AG08395 (cell line): ENCODE results near the gene ZNF451.
"Not testable (repeated sequence)": the region's sequence is repeated elsewhere in the genome, so short reads cannot be mapped to it uniquely, and the experiment has no call there.

Experiments
- DNase-seq: peaks from one replicate; pipeline ENCODE4 v3.0.0; 2012; ENCODE audit warnings: mixed read lengths, low spot score

The ZNF451 gene

DNA sequence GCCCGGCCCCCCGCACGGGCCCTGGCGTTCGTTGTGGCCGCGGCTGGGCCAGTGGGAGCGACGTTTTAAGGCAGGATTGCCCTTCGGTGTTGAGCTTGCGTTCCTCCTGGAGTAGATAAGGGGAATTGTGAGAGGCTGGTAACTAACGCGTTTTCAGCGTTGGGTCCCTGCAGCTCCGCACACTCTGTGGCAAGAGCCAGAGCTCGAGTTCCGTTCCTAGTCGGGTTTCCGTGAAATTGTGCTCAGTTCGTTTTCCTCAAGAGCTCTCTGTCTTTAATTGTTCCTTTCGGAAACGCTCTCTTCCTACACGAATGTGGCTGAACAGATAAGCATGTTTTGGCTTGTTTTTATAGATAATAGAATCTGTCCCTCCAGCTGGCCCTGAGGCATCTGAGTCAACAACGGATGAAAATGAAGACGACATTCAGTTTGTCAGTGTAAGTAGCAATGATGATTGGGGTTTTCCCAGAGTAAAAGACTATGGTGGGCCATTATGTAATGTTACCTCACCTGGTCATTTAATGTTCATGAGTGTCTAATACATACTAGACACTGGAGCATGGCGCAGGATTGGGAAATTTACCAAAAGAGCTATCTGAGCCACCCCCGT lies 575 bp downstream of the ZNF451 start:
- not testable (repeated sequence) for DNase-seq

DNA sequence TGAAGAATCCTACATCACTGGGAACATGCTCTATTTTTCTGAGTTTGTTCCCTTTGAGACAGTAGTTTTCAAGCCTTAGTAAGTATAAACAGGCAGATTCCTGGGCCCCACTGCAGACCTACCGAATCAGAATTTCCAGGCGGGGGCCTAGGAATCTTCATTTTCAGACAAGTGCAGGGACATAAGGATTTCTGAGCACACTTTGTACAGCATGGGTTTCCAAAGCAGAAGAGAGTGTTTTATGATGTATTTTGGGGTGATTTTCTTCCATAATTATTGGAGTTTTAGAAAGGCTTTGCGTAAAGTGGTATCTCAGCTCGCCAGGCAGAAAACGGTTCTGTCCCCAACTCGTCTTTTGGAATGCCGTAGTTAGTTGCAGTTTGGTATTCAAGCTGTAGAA lies 1.4 kb downstream of the ZNF451 start:
- DNase-seq: not testable (repeated sequence)

DNA sequence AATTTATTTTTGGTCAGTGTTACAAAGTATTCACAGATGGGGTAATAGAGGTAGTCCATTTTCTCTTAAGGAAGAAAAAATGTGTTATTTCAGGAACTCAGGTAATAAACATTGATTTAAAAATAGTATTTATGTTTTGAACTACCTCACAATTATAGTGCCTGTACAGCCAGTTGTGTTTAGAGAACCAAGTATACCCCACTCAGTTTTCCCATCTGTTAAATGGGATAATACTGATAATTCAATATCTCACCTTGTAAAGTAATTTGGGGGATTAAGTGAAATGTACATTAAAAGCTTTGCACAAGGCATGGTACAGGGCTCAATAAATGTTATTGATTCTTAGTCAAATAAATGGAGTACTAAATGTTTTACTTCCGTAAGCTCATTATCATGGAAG lies 4.7 kb downstream of the ZNF451 start:
- DNase-seq: no peak

DNA sequence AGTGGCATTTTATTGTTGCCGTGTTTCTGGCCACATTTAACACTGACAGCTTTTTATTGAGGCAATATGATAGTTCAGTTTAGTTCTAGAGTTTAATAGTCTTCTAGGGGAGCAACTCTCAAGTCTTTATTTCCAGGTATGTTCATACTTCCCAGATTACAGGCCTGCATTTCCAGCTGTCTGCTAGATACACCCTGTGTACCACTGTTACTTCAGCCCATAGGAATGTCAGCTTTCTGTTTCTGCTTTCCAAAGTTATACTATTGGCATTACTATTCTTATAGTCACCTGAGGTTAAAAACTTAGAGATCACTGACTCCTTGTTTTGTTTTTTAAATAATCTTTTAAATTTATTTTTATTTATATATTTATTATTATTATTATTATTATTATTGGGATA lies 7.6 kb downstream of the ZNF451 start:
- peak; percentile 14 for DNase-seq

DNA sequence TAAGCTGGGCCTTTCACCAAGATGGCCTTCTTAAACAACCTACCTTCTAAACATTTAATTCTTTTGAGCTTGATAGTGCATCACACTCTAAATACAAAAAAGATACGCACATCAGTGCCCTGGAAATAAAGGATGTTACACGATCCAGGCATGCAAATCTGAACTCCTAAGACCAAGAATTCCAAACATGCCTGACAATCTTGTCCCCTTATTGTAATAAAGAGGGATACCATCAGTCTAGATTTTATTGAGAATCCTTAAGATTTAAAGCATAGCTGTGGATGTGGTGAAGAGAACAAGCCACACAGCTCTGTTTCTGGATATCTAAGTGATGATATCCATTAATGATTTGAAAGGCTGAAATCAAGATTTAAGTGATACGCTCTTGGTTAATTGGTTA lies 13.0 kb downstream of the ZNF451 start:
- DNase-seq: no peak

DNA sequence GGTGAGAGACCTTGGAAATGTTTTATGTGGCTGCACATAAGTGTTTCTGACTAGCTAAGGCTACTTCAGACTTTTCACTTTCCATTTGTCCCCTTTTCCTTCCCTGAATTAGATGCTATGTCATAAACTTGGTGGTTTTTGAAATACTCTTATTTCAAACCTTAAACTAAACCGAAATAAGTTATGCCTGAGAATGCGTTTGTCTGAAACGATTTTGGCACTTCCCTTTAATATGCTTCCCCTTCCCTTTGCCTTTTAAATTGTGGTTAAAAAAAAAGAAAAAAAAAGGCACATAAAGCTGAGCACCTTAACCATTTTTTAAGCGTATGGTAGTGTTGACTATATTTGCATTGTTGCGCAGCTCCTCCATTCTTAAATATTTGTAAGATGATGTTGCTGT lies 14.3 kb downstream of the ZNF451 start:
- DNase-seq: no peak

DNA sequence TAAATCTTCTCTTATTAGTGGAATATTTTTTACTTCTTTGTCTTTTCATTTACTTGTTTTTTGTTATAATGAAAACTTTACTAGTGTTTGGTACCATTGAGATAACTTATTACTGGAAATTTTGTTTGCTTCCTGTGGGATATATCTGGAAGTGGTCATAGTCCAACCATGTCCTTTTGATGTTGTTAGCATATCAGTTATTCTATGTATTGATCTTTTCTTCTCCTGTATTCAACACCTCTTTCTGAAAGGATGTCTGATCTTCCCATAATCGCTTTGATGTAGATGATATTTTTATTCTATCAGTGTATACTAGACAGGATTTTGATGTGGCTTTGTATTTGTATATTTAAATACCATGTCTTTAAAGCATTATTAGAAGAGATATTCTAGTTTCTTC lies 17.0 kb downstream of the ZNF451 start:
- no peak for DNase-seq

DNA sequence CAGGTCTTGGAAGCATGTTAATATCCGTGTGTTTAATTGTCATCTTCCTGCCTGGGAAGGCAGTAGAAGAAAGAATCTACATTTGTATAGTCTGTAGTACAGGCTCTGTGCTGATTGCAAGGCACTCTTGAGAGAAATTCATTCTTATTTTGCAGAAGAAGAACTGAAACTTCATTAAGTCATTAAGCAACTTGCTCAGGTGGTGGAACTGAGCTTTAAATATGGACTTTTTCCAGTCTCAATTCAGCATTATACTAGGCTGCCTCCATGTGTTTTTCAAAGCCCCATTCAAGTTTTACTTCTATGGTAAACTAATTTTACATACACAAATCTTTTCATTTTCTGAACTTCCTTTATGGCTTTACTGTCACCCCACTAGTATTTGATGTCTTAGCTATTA lies 18.7 kb downstream of the ZNF451 start:
- no peak for DNase-seq

DNA sequence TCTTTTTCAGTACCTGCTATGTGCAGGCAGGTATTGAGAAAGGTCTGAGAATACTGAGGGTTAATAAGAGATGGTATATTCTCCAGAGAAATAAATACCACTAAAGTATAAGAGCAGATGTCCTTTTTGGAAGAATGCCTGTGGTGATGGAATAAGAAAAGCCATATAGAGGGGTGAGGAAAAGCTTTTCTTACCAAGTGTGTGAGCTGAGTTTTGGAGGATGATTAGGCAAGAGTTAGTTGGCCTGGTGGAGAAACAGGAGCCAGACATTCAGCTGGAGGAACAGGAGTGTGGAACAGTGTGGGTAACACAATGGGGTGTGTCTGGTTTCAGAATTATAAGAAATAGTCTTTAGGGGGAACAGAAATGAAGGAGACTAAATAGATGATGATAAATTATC lies 19.9 kb downstream of the ZNF451 start:
- DNase-seq: no peak

DNA sequence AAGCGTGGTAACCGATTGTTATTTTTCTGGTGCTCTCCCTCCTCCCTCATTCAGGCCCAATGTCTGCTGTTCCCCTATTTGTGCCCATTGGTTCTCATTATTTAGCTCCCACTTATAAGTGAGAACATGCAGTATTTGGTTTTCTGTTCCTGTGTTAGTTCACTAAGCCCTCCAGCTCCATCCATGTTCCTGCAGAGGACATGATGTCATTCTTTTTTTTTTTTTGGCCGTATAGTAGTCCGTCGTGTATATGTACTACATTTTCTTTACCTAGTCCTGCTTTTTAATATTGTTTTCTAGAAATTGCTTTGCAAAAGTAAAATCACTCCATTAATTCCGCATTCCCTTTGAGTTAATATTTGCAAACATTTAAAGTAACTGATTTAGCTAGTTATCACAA lies 23.1 kb downstream of the ZNF451 start:
- DNase-seq: no peak

DNA sequence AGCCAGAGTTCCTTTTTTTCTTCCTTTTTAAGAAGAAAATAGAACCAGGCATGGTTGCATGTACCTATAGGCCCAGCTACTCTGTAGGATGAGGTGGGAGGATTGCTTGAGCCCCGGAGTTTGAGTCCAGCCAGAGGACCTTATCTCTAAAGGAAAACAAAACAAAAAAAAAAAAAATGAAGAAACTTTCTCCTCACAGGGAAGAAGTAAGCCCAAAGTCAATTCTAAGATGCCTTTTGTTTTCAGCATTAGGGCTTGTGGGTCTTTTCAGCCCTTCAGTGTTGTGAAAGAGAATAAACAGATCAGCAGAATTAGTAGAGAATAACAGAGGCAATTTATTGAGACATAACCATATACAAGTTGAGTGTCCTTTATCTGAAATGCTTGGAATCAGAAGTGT lies 26.8 kb downstream of the ZNF451 start:
- DNase-seq: no peak

DNA sequence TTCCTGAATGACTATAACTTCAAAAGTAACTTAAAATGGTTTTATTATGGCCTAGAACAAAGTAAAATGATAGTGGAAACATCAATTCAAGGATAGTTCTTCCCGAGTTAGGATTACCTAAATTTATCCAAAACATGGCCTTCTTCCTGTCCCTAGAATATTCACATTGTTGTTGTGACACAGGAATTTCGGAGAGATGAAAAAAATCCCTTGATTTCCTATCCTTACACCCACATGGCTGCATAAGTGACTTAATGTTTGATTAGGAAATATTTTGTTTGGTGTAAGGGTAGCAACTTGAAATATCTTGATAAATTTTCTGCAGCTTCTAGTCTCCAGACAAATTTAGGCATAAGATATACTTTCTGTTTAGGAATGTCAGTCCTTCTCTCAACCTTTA lies 27.8 kb downstream of the ZNF451 start:
- no peak for DNase-seq

DNA sequence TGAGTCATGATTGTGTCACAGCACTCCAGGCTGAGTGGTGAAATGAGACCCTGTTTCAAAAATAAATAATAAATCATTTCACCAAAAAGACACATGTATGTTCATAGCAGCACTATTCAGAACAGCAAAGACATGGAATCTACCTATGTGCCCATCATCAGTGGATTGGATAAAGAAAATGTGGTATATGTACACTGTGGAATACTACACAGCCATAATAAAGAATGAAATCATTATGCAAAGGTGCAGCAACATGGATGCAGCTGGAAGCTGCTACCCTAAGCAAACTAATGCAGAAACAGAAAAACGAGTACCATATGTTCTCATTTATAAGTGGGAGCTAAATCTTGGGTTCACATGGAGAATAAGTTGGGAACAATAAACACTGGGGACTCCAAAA lies 33.1 kb downstream of the ZNF451 start:
- no peak for DNase-seq

DNA sequence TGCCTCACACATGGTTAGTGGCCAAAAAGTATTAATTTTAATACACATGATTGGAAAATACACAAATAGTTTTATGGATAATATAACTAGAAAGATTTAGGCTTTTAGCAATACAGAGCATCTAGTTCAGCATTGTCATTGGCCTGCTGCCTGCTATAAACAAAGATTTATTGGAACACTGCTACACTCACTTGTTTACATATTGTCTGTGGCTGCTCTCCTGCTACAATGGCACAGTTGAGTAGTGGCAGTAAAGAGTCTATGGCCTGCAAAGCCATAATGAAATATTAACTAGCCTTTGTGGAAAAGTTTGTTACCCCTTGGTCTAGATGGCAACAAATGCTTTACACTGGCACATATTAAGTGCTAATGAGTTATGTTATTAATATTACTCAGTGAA lies 37.8 kb downstream of the ZNF451 start:
- no peak for DNase-seq

DNA sequence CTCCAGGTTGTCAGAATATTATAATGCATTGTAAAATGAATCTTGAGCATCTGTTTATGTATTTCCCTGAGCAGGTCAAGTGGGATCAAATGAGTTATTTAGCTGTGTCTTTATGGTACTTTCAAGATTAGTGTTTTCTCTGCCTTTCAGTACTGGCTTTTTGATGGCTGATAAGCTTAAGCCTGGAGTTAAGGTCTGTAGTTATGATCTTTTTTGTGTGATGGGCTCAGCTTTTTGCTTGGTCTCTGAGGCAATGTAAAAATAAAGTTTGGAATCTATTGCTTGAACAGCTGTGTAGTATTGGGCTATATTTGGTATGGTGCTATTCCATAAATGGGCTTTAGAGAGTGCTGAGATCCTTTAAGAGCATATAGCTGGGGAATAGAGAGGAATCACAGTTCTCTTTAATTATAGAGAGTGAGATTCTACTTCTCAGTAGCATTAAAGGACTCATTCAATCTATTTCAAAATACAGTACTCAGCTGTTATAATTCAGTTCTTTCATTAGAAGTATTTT lies 40.7 kb downstream of the ZNF451 start:
- DNase-seq: peak; percentile 6

DNA sequence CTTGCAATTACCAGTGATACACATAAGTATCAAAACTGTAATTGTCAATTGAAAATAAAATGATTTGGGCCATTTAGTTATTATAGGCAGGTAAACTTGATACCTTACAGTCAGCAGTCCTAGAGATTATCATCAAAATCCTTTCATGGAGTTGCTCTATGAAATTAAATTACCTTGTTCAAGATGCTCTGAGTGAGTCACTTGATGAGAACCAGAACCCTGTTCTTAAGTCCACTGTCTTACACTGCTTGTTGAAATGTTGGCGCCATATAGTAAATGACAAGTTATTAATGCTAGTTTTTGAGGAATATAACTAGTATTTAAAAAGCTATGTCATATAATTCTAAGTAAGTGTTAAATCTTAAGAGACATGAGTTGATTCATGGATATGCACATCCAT lies 45.0 kb downstream of the ZNF451 start:
- DNase-seq: no peak

DNA sequence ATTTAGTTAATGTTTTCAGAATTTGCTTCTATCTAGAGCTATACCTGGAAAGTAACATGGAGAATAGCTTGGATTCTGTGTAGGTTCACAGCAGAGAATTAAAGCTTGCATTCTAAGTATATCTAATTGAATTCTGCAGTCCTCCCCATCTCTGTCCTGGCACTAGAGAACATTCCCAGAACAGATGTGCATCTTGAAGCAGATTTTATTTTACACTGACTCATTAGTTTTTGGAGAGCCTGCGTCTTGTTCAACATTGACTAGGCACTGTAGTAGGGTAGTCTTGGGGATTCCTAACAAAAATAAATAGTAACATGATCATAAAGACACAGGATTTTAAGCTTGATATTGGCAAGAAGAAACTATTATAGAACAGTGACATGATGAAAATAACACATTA lies 45.9 kb downstream of the ZNF451 start:
- DNase-seq: peak; percentile 6

DNA sequence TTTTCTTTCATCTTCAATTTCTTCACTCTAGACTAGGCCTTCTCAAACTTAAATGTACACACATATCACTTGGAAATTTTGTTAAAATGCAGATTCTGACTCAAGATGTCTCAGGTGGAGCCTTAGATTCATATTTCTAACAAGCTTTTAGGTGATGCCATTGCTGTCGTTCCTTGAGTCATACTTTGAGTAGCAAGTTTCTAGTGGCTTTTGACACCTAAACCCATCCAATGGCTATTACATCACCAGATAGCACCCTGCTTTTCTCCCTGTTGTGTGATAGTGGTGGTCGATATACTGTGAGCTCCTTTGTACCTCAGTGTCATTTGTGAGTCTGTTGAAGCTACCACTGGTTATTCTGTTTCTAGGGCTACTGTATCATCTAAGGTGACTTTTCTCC lies 47.4 kb downstream of the ZNF451 start:
- DNase-seq: no peak

DNA sequence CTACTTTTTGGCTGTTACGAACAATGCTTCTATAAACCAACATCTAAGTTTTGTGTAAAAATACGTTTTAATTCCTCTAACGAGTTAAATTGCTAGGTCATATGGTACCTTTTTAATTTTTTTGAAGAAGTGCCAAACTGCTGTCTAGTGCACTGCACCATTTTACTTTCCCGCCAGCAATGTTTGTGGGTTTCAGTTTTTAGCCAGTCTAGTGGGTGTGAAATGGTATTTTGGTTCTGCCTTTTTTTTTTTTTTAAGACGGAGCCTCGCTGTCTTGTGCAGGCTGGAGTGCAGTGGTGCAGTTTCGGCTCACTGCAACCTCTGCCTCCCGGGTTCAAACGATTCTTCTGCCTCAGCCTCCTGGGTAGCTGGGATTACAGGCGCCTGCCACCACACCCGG lies 48.0 kb downstream of the ZNF451 start:
- no peak for DNase-seq

DNA sequence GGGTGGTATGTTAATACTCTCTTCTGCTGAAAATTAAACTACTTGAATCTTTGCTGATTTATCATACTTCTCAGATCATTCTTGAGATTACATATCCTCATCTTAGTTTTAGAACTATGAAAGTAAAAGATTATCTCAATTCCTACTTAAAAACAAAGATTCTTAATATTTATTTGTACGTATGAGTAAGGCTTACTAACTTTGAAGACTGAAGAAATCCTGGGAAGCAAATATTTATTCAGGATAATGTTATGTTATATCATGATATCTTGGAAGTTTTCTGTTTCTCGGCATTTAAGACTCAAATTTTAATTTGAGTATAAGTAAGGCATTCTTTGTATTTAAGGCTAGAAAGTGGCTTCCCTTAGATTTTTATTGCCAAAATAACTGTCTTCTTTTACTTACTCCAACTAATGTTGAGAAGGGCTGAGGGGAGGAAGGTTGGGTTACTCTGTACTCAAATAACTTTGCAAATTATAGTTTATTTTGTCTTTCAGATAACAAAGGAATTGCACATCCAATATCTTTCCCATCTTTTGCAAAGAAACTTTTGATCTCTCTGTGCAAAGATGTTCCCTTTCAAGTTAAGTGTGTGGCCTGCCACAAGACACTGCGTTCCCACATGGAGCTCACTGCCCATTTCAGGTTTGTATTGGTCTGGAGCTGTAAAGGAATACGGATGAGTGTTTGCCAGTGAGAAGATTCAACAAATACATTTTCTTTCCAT lies 51.6 kb downstream of the ZNF451 start:
- no peak for DNase-seq

DNA sequence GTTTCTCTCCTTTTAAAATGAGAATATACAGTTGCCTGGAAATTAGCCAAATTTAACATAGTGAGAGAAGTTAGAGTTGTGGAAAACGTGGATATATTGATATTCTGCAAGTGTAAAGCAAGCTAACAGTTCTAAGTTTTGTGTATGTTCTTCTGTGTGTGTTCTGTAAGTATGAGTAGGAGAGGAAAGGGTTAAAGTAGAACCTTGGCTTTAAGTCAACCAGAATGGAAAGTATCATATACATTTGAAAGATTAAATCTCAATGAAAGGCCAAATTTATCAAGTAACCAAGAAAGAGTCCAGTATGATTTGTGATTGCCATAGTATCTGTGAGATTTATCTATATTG lies 52.2 kb downstream of the ZNF451 start:
- no peak for DNase-seq

DNA sequence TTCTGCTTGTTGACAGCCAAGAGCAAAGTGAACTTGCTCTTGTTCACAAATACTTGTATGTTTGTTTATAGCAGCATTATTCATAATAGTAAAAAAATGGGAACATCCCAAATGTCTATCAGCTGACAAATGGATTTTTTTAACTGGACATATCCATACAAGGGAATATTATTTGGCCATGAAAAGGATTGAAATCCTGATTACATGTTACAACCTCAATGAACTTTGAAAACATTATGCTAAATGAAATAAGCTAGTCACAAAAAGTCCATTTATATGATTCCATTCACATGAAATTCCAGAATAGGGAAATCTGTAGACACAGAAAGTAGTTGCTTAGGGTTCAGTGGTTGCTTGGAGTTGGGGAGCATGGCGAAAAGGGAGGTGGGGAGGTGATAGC lies 53.7 kb downstream of the ZNF451 start:
- DNase-seq: no peak

DNA sequence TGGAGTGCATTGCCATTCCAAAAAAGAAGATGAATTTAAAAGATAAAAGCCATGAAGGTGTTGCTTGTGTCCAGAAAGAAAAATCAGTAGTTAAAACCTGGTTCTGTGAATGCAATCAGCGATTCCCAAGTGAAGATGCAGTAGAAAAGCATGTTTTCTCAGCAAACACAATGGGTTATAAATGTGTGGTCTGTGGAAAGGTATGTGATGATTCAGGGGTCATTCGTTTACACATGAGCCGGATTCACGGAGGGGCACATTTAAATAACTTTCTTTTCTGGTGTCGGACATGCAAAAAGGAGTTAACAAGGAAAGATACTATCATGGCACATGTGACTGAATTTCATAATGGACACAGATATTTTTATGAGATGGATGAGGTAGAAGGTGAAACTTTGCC lies 57.4 kb downstream of the ZNF451 start:
- DNase-seq: no peak
